ENCODE data around the gene ROPN1.

DNA sequence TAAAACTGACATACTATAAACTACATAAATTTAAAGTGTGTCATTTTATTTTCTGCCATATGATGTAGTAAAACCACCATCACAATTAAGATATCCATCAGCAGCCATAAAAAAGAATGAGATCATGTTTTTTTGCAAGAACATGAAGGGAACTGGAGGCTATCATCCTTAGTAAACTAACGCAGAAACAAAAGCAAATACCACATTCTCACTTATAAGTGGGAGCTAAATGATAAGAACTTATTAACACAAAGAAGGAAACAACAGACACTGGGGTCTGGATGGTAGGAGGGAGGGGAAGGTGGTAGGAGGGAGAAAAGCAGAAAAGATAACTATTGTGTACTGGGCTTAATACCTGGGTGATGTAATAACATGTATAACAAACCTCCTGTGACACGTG is 55.5 kb downstream of the ROPN1 start:
- TF ChIP-seq RAD21 (IDR thresholded peaks at IDR 0.05; ENCODE audit: low read length) (no peak), POLR2A (IDR thresholded peaks at IDR 0.05; ENCODE audit: low read depth, low read length) (no peak), CEBPB (IDR thresholded peaks at IDR 0.05; ENCODE audit: low read depth, low read length) (no peak), MAFK (IDR thresholded peaks at IDR 0.05; ENCODE audit: low read depth, low read length) (no peak)
- TF ChIP-seq, protein P1, sequence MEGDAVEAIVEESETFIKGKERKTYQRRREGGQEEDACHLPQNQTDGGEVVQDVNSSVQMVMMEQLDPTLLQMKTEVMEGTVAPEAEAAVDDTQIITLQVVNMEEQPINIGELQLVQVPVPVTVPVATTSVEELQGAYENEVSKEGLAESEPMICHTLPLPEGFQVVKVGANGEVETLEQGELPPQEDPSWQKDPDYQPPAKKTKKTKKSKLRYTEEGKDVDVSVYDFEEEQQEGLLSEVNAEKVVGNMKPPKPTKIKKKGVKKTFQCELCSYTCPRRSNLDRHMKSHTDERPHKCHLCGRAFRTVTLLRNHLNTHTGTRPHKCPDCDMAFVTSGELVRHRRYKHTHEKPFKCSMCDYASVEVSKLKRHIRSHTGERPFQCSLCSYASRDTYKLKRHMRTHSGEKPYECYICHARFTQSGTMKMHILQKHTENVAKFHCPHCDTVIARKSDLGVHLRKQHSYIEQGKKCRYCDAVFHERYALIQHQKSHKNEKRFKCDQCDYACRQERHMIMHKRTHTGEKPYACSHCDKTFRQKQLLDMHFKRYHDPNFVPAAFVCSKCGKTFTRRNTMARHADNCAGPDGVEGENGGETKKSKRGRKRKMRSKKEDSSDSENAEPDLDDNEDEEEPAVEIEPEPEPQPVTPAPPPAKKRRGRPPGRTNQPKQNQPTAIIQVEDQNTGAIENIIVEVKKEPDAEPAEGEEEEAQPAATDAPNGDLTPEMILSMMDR (conservative IDR thresholded peaks at IDR 0.05; ENCODE audit: low read depth, low read length): no peak

Data from IMR-90 (cell line).